GF-D8 (cell line): ENCODE results near the gene CNKSR3.

Source experiments
- DNase-seq: peaks from one replicate; lab custom pipeline; 2025; lab: John Stamatoyannopoulos, UW

CNKSR3 gene

DNA sequence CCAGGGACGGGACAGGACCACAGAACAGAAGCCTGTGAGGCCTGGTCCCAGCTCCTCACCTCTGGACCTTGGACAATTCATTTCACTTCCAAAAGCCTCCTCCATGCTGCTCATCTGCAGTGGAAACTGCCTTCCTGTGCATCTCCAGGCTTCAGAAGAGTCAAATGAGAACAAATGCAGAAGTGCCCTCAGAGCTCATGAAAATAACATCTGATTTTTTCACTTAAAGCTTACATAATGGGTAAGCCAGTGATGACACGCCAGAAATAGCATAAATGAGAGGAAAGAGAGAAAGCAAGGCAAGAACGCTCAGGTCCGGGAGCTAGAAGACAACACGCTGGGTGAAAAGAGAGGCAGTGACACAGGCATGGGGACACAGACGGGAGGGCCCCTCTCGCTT is 7.9 kb downstream of the CNKSR3 start:
- DNase-seq: no peak

DNA sequence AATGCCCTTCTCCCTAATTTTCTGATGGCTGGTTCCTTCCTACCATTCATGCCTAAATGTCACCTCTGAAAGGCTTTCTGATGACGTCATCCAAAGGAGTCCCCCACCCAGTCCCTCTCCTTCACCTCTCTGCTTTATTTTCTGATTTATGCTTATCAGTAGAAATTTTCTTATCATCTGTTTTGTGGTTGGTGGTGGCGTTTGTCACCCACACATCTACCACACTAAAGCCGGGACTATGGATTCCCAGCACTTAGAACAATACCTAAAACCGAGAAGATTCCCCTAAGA is 9.0 kb downstream of the CNKSR3 start:
- no peak for DNase-seq

DNA sequence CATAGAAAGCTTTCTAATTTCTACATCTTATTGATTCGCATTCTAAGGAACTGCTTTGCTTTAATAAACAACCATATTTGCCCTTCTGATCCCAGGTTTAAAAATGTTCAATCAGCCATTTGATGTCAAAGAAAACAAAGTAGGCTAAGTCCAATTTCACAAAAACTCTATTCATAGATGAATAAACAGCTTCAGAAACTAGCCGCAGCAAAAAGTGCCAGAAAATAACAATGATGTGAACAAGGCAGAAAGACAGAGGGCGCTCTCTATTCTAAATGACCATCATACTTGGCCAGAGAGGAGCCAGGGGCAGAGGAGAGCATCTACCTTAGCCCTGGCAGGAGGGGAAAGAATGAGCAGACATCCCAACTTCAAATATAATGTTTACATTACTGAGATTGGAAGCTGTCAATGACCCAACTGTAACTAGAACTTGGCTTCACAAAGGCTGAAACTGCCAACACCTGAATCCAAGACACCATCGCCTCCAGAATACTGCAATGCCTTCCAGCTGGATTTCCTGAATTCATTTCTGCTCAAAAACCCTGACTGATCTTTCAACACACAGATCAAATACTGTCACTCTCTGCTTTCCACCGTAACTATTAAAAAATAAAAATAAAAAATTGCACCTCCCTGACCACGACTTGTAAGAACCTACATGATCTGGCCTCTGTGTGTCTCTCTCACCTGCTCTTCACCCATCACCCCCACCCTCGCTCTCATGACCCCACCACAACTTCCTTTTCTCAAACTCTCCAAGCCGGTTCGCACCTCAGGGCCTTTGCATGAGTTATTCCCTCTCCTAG is 9.5 kb downstream of the CNKSR3 start:
- DNase-seq: no peak

DNA sequence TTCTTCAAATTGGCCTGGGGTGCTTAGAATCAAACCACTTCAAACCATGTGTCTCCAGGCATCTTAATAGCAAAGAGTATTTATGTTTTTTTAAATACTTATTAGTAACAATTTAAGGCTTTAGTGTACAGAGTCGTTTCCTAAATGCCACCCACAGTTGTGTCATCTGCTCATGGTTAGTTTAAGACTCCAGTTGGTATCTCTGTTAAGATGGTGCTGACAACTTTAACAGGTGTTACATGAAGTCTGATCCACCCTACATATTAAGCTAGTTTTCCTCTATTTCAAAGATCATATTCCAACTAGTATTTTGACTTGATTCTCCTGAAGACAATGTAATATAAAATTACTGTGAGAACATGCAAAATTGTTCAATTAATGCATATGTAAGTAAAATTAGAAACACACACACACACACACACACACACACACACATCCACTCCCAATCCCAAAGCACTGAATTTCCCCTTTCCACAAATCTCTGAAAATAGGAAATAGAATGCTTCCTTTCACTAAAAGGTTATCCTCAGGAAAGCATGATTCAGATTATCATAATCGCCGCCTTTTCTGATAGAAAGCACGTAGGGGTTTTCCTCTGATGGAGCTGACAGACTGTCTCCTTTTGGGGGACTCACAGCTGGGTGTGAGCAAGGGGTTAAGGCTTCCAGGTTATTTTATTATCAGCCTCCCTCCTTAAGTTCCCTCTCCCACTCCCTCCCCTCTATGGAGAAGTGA is 10.5 kb downstream of the CNKSR3 start:
- DNase-seq: no peak

DNA sequence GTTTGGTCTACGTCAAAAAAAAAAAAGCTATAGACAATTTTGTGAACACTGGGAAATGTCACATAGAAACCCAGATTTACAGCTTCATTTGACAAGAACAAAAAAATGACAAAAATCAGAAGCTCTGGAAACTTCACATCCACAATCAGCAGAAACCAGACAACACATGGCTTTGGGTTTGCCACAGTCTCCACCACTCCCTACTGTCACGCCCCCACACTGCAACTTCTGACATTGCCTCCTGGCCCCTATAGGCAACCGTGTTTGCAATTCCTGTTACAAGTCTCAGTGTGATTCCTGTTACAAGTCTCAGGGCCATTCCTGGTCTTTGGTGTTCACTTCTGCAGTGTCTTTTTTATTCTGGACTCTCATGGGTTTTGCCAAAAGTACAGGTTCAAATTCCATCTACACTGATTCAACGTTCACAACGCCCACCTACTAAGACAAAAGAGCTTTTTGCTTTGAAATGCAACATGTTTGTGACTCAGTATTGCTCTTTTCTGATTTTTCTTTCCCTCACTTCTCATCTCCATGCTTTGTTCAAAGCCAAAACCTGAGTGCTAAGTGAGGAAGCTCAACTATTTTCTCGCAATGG is 12.0 kb downstream of the CNKSR3 start:
- no peak for DNase-seq

DNA sequence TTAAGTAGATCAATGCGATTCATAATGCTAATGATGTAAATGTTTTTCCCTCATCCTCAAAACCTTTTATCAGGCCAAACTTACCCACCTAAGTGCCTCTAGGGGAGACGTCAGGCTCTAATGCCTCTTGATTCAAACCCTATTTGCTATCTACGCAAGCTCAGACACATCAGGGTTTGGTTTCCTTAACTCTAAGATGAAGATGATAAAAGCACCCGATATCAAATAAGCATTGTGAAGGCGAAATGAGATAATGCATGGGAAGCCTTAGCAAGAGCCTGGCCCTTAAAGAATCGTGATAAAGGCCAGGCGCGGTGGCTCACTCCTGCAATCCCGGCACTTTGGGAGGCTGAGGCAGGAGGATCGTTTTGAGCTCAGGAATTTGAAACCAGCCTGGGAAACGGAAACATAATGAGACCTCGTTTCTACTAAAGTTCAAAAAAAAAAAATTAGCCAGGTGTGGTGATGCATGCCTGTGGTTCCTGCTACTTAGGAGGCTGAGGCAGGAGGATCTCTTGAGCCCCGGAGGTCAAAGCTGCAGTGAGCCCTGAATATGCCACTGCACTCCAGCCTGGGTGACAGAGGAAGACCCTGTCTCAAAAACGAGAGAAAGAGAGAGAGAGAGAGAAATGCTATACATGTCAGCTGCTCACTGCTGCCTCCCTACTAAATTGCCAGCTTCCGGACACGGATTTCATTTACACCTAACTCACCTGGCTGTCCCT is 13.5 kb downstream of the CNKSR3 start:
- no peak for DNase-seq

DNA sequence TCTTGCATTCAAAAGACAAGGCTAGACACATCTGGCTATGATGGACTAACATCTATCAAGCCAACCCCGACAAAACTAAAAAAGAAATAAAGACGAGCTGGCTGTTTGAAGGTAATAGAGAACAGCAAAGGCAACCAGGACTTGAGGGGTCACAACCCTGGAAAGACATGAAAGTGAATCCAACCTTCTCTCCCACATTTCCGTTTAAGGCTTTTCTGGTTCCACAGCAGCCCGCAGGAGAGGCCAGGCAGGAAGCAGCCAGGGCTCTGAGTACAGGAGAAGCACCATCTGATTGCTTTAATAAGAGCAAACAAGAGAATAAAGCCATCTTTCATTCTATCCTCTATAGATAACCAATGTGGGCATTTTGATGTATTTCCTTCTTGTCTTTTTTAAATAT is 14.3 kb downstream of the CNKSR3 start:
- no peak for DNase-seq

DNA sequence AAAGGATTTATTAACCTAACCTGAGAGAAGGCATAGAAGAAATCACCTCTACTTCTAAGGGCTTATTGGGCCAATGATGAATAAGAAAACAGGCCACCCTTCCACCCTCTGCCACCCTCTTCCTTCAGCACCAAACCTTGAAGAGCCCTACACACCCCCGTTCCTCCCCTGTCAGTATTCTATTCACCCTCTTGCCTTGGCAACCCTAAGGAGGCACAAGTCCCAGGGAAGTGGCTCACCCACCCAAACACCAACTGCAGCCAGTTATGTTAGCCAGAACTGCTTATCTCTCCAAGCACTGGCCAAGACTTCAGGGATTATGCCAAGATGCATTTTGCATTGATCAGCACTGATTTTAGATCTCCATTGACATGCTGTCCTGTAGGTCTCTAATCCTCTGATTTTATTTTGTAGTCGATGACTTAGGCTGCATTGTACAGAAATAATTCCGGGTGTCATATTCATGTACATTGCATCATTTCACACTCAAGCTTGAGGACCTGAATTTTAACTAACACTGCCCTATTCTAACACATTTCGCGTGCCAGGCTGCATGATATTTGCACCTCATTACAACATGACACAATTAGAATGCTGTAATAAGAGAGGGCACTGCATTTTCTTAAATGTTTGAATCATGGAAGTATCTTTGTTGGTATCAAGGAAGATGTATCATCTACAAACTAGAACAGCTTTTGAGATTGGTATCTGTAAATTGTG is 15.7 kb downstream of the CNKSR3 start:
- DNase-seq: no peak

DNA sequence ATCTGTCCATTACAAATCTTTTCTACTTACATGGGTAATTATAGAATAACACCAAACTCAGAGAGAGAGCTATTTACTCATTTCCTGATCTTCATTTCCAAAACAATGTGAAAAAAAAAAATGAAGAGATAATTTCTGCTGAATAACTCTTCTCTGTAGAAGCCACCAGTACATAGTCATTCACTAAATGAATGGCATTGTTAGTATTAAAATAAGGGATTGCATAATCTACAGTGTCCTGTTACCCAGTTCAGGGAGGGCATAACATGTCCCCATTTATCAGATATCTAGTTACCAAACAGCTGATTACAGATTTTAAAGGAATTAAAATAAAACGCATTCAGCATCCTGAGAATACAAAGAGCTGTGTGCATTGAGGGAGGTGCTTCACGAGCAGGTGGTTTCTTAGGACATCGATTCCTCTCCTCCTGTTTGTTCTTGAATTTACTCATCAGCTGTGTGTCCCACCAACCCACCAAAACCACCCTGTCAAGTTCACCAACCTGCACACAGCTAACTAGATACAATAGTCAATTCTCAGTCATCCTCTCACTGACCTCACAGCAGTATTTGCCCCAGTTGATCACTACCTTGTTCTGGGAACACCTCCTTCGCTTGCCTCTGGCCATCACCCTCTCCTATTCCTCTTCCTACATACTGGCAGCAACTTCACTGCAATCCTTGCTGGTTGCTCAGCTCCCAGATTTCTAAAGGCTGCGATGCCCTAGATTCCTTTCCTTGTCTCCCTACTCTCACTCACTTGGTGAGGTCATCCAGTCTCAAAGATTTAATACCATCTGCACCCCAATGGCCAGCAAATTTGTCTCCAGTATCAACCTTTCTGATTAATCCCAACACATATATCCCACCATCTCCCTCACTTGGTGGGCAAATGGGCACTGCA is 18.7 kb downstream of the CNKSR3 start:
- DNase-seq: no peak

DNA sequence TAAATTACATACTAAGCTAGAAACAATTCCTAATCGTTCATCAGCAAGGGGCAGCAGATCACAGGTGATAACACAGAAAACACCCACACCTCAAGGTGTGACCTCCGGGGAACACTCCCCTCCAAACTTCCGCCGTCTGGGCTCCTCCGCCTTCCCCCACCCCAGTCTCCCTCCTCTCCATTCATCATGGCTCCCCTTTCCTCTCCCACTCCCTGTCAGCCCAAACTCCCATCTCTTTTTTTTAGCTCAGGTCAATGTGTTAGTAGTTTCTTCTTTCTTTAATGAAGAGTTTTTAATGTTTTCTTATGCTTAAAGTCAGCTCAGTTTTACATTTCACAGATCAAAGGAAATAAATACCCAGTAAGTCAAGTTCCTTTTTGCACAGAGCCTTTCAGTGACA is 20.7 kb downstream of the CNKSR3 start:
- no peak for DNase-seq

DNA sequence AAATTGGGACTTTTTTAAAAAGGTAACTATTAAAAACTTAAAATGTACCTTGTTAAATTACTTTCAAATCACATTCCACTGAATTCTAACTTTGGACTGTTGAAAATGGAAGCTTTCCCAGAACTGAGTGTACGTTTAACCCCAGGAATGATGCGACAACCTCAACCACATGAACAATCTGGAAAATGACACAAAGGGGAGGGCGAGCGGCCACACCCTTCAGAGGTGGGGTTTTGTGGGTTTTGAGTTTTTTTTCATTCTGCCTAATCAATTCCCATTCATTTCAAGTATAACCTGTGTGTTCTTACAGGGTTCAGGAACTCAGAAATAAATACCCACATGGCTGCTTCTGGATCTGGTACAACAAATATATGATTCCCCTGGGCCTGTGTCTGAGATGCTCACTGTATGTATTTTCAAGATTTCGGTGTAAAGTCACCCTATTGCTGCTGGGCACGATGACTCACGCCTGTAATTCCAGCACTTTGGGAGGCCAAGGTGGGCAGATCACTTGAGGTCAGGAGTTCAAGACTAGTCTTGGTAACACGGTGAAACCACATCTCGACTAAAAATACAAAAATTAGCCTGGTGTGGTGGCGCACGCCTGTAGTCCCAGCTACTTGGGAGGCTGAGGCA is 21.6 kb downstream of the CNKSR3 start:
- DNase-seq: no peak

DNA sequence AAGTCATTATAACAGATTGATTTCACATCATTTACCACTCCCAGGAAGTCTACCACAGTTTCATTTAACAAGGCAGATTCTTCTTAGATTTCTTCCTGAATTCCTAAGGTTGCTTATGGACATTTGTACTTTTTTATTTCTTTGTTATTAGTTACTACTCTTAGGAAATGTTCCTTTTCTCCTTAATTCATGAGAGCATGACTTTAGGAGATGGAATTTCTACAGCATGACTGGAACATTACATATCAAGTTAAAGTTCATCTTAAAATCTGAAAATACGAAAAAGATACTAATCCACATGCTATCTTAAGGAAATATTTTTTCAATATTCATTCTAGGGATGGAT is 22.3 kb downstream of the CNKSR3 start:
- DNase-seq: no peak

DNA sequence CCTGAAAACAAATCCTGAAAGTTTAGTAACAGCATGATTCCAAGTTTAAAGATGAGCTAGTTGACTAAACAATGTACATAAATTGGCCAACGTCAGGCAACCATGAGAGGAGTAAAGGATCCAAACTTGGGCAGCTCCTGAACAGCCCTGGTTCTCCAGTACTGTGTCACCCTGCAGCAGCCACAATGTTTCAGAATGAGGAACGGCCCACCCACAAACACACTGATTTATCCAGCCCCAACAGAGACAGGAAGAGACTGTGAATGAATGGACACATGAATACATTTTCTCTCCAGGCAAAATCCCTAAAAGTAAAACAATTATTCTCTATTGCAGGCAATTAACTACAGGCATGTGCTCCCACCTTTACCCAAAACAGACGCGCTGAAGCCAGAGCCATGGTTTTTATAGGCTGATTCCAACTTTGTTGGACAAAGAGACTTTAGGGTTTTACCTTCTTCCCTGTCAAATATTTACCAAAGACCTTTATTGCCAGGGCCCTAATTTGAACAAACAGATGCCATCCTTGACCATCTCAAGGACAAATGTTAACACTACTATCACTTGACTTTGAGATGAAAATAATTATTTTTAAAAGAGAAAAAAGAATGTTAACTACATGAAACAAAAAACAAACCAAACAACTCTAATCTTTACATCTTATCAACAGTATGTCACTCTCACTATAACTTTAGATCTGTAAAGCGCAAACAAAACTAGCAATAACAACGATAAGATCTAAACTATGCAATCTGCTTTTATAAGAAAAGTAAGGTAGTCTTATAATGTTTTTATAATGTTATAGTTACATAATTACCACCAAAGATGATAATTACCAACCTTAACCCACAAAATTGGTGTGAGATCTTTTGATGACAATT is 22.9 kb downstream of the CNKSR3 start:
- no peak for DNase-seq

DNA sequence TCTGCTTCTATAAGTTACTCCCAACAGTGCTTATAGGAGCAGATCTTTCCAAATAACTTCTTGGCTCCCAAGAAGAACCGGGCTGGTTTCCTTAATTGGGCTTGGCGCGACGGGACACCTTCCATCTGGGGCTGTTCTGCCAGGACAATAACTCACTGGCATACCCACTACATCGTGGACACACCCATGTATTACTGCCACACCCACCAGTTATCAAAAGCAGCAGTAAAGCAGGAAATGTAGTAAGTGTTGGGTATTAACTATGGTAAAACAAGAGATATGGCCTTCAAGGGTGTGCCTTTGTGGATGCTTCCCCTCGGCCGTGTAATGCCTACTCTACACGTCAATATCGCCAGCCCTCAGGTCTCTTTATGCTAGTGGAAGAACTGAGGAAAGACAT is 24.7 kb downstream of the CNKSR3 start:
- no peak for DNase-seq

DNA sequence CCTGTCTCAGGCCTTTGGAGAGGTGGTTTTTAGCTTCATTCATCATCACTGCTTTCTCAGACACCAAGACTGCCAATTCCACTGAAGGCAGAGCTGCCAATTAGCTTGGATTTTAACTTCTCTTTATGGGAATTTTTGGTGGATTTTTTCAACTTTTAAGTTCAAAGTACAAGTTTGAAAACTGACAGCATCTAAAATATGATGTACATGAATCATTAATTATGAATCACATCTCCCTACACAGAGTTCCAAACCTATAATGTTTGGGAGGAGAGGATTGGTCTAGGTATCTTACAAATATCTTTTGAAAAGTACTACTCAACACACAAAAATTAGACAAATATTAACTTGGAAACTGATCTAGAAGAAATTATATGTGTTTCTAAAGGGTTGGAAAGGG is 25.5 kb downstream of the CNKSR3 start:
- no peak for DNase-seq

DNA sequence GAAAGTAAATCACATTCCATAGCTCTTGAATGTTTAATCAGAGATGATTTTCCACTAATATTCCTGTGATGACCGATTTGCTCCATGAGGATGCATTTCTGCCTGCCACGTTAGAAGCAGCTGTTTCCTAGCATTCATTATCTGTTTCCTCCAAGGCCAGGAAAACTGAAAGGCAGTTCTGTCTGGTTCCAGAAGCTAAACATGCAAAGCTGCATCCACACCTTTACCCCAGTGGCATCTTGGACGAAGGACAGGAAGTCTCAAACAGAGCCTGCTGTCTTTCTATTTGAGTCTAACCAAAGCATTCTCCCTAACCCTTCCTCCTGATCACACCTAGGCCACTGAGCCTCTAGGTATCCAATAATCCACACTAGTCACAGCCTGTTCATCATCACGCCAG is 27.6 kb downstream of the CNKSR3 start:
- no peak for DNase-seq

DNA sequence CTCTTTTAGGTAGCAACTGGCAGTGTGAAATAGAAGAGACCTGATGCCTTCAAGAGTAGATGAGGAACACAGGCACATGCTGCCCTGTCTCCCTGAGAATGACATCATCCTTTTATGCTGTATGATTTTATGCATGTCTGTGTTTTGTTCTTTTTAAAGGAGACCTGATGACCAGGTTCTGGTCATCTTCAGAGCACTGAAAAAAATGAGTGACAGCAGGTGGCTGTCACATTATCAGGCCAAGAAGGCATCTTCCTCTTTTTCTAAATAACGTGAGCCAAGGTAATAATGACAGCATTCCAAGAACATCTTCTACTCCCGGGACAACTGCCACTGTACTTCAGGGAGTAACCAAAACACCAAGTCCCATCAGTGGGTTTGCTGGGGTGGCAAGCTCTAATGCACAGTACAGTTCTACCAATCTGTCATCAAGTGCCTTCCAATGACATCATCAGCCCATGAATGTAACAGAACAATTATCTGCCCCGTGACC is 28.9 kb downstream of the CNKSR3 start:
- no peak for DNase-seq

DNA sequence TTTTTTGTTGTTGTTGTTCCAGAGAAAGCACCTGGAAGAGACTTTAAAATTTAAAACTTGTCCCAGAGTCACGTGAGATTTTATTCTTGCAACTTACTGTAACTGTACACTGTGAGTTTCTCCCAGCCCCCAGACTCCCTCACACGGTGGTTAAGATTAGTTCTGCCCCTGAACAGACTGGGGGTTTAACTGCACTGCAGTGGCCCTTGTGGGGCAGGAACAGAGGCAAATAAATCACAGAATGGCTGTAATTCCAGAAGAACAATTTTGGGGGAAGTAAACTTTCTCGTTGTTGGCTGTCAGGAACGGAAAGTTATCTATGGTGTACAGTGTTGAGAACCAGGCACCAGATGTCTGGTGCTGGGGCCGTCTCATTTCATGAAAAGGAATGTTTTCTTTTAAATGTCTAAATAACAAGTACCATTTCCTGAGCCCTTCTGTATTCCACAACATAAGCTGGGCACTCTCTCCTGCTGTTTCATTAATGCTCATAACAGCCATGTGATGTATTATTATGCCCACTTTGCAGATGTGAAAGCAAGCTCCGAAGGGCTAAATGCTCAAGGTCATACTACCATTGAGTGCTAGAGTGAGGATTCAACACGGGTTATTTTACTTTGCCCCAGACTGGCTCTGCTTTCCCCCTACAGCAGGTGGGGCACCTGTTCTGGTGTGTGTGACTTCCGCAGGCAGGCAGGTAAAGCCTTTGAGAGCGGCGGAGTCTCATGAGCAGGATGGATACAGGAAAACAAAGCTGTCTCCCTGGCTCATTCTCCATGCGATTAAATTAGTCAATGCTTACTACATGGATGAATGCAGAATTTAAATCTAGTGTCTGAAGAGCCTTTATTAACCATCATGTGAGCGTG is 30.5 kb downstream of the CNKSR3 start:
- DNase-seq: no peak

DNA sequence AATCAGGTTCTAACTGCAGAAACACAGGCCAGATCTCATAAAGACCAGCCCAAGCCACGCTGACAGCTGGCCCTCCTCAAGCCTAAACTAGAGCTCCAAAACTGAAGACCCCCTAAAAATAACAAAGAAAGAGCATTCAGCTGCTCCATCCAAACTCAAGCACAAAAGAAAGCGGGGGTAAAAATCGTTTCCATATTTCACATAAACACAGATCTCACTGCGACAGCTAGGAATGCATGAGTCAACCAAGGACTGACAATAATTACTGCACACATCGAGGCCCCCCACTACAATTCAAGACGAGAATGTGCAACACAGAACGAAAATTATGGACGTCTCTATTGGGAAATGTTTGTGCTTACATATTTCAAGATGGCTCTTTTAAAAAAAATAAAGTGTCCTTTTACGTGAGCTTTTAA is 31.1 kb downstream of the CNKSR3 start:
- DNase-seq: no peak
